Erythroblast (primary cell): Measurements from ENCODE around the gene AACS.

Source experiments
- GATA1 ChIP-seq: IDR thresholded peaks from 2 replicates; pipeline ENCODE4 v1.6.1; 2011; ENCODE audit warnings: low read depth, mild to moderate bottlenecking, control low read depth, low read length, moderate library complexity
- POLR2A ChIP-seq: IDR thresholded peaks from 2 replicates; pipeline ENCODE4 v1.6.1; 2011; ENCODE audit warnings: mild to moderate bottlenecking, low read length

GRCh38 chr12:125029761-125030358 lies 35.4 kb upstream of the AACS start:
- TF ChIP-seq POLR2A = no peak
- TF ChIP-seq GATA1 = no peak
